Adrenal gland (tissue), 5 donors: ENCODE data around the gene SNAP25.

Experiments used
- CTCF ChIP-seq, 6 experiments: fragments of 450-650 bp in 4 of 6; fragments of 200-600 bp in 2 of 6; sonication (generic) in 1 of 6; IDR thresholded peaks; 1 replicate in 5 of 6; 2 replicates in 1 of 6; pipeline versions ENCODE4 v1.5.1 to v1.8.0; 2016 to 2021; ENCODE audit warnings: antibody characterized with exemption in 6 of 6, mild to moderate bottlenecking in 2 of 6, moderate library complexity in 1 of 6
- POLR2A ChIP-seq, 2 donors: fragments of 450-650 bp; IDR thresholded peaks; one replicate each; pipeline ENCODE4 v1.6.1; 2017; ENCODE audit warnings: antibody characterized with exemption in 2 of 2, mild to moderate bottlenecking in 2 of 2, moderate library complexity in 1 of 2
- donor health status: DM: no; HTN: no; CAD: no.

- no peak for TF ChIP-seq CTCF (IDR thresholded peaks at IDR 0.05)
- TF ChIP-seq POLR2A (IDR thresholded peaks at IDR 0.05), result no peak
These were observed 50.0 kb downstream of the SNAP25 start for GRCh38 chr20:10268636-10269035.
